Osteoblast (primary cell): Measurements from ENCODE around the gene CNDP2. TPM values are rescaled to one million over a fixed set of nuclear protein-coding genes. Genes with fewer than 3 reads are reported as not detected.

Experiments used
- DNase-seq: peaks from one replicate; pipeline ENCODE4 v3.0.0; 2011; ENCODE audit warnings: low spot score, mixed read lengths; ENCODE audit not compliant: insufficient read length; ENCODE audit errors: missing footprints
- H2AFZ ChIP-seq: 2 replicates; pipeline ENCODE4 v1.6.0; 2011; ENCODE audit warnings: mild to moderate bottlenecking, low read length
- H3K27ac ChIP-seq: 2 replicates; pipeline ENCODE4 v1.5.1; 2011; ENCODE audit warnings: mild to moderate bottlenecking, low read depth, low read length, moderate library complexity
- H3K27me3 ChIP-seq: 2 replicates; pipeline ENCODE4 v1.6.0; 2012; ENCODE audit warnings: mild to moderate bottlenecking, control low read depth, inconsistent platforms, low read length, moderate library complexity; ENCODE audit not compliant: insufficient read depth
- H3K36me3 ChIP-seq: 2 replicates; pipeline ENCODE4 v1.5.1; 2011; ENCODE audit warnings: mild to moderate bottlenecking, low read length, control low read depth, moderate library complexity; ENCODE audit not compliant: insufficient read depth
- H3K4me1 ChIP-seq: 2 replicates; pipeline ENCODE4 v1.5.1; 2011; ENCODE audit warnings: mild to moderate bottlenecking, low read length, control low read depth, moderate library complexity; ENCODE audit not compliant: insufficient read depth
- H3K4me2 ChIP-seq: 2 replicates; pipeline ENCODE4 v1.6.0; 2011; ENCODE audit warnings: mild to moderate bottlenecking, low read length; ENCODE audit not compliant: insufficient read depth
- H3K4me3 ChIP-seq: fragments of 200-600 bp; sonication (generic); 3 replicates; pipeline ENCODE4 v1.5.1; 2012; ENCODE audit warnings: mild to moderate bottlenecking, low read length, inconsistent platforms; ENCODE audit not compliant: insufficient read depth
- H3K79me2 ChIP-seq: 2 replicates; pipeline ENCODE4 v1.6.0; 2012; ENCODE audit warnings: mild to moderate bottlenecking, low read length, control low read depth, inconsistent platforms; ENCODE audit not compliant: insufficient read depth
- H3K9me3 ChIP-seq: 2 replicates; pipeline ENCODE4 v1.5.1; 2011; ENCODE audit warnings: low read depth, low read length, control low read depth
- H4K20me1 ChIP-seq: 2 replicates; pipeline ENCODE4 v1.6.0; 2012; ENCODE audit warnings: mild to moderate bottlenecking, low read length, control low read depth; ENCODE audit not compliant: insufficient read depth
- CTCF ChIP-seq: IDR thresholded peaks from 2 replicates; pipeline ENCODE4 v1.5.1; 2011; ENCODE audit warnings: mild to moderate bottlenecking, low read depth, low read length, moderate library complexity; ENCODE audit errors: extremely low read depth
- total RNA-seq: library from RNA; depleted of rRNA; stranded (reverse); fragments of >200 nt; gene quantifications from 2 replicates; pipeline ENCODE4 v1.2.3, GENCODE V29; 2012

CNDP2 gene
- total RNA-seq, 1 donor, result 25.3 TPM

- no peaks in the 10 kb centered on the region for H3K27me3 ChIP-seq
- no peaks in the 10 kb centered on the region for H4K20me1 ChIP-seq
- H3K4me2 ChIP-seq, result no peak overlapping the region
- H3K4me1 ChIP-seq, result no peaks in the 10 kb centered on the region
- no peak overlapping the region for H3K4me3 ChIP-seq
- no peaks in the 10 kb centered on the region for H3K9me3 ChIP-seq
- no peak overlapping the region for H3K27ac ChIP-seq
- DNase-seq, result no peak
- H2AFZ ChIP-seq, result no peak overlapping the region
- H3K36me3 ChIP-seq, result peaks cover 34% of the 10 kb centered on the region
- TF ChIP-seq CTCF, result no peak
- no peaks in the 10 kb centered on the region for H3K79me2 ChIP-seq
Observed at GRCh38 chr18:74516271-74517235, 20.4 kb downstream of the CNDP2 start.

- Histone ChIP-seq H2AFZ (no peak overlapping the region), H3K4me3 (no peak overlapping the region), H4K20me1 (no peaks in the 10 kb centered on the region), H3K4me2 (no peak overlapping the region), H3K79me2 (no peaks in the 10 kb centered on the region), H3K9me3 (no peaks in the 10 kb centered on the region), H3K4me1 (no peaks in the 10 kb centered on the region), H3K36me3 (peaks cover 34% of the 10 kb centered on the region), H3K27ac (no peak overlapping the region), H3K27me3 (no peaks in the 10 kb centered on the region)
- TF ChIP-seq CTCF, result no peak
- no peak for DNase-seq
Observed at GRCh38 chr18:74517236-74517630, 21.1 kb downstream of the CNDP2 start.

- H4K20me1 ChIP-seq, result no peaks in the 10 kb centered on the region
- no peak for TF ChIP-seq CTCF
- no peaks in the 10 kb centered on the region for H3K27me3 ChIP-seq
- no peak overlapping the region for H3K4me3 ChIP-seq
- H3K9me3 ChIP-seq, result no peaks in the 10 kb centered on the region
- no peak for DNase-seq
- no peak overlapping the region for H3K27ac ChIP-seq
- H2AFZ ChIP-seq, result no peak overlapping the region
- H3K4me2 ChIP-seq, result no peak overlapping the region
- H3K79me2 ChIP-seq, result no peaks in the 10 kb centered on the region
- H3K36me3 ChIP-seq, result peaks cover 29% of the 10 kb centered on the region
- H3K4me1 ChIP-seq, result no peaks in the 10 kb centered on the region
Observed at GRCh38 chr18:74518456-74519295, 22.5 kb downstream of the CNDP2 start.
